NCI-H128 (cell line): ENCODE results near the gene SLC38A3.
"Not testable (repeated sequence)": the region's sequence is repeated elsewhere in the genome, so short reads cannot be mapped to it uniquely, and the experiment has no call there.

Experiments used
- DNase-seq: peaks from one replicate; lab custom pipeline; 2025; ENCODE audit not compliant: unreplicated experiment; lab: John Stamatoyannopoulos, UW

The SLC38A3 gene

GRCh38 chr3:50246517-50246954 lies 41.5 kb downstream of the SLC38A3 start:
- no peak for DNase-seq

GRCh38 chr3:50248387-50248786 lies 43.3 kb downstream of the SLC38A3 start:
- no peak for DNase-seq

GRCh38 chr3:50249457-50249856 lies 44.4 kb downstream of the SLC38A3 start:
- DNase-seq, result no peak

GRCh38 chr3:50250514-50250913 lies 45.4 kb downstream of the SLC38A3 start:
- DNase-seq, result no peak

- no peak for DNase-seq
These were observed 46.1 kb downstream of the SLC38A3 start for GRCh38 chr3:50251220-50251619.

GRCh38 chr3:50254577-50255250 lies 49.6 kb downstream of the SLC38A3 start:
- no peak for DNase-seq

- no peak for DNase-seq
These were observed 50.2 kb downstream of the SLC38A3 start for GRCh38 chr3:50255251-50255615.

- DNase-seq, result no peak
These were observed 52.2 kb downstream of the SLC38A3 start for GRCh38 chr3:50256978-50257890.

GRCh38 chr3:50258029-50258680 lies 53.1 kb downstream of the SLC38A3 start:
- no peak for DNase-seq

- no peak for DNase-seq
These were observed 53.9 kb downstream of the SLC38A3 start for GRCh38 chr3:50258979-50259378.

- no peak for DNase-seq
These were observed 54.5 kb downstream of the SLC38A3 start for GRCh38 chr3:50259432-50260026.

GRCh38 chr3:50260027-50260941 lies 55.2 kb downstream of the SLC38A3 start:
- no peak for DNase-seq

GRCh38 chr3:50260942-50261441 lies 55.9 kb downstream of the SLC38A3 start:
- DNase-seq, result no peak

- DNase-seq, result no peak
These were observed 56.4 kb downstream of the SLC38A3 start for GRCh38 chr3:50261505-50261904.

GRCh38 chr3:50262200-50262599 lies 57.1 kb downstream of the SLC38A3 start:
- DNase-seq, result not testable (repeated sequence)

- DNase-seq, result no peak
These were observed 57.7 kb downstream of the SLC38A3 start for GRCh38 chr3:50262778-50263177.

- DNase-seq, result no peak
These were observed 58.7 kb downstream of the SLC38A3 start for GRCh38 chr3:50263478-50264382.

- DNase-seq, result no peak
These were observed 59.4 kb downstream of the SLC38A3 start for GRCh38 chr3:50264383-50264963.
